NCI-H1694 (cell line): ENCODE results near the gene GJB6.

Experiments used
- DNase-seq: peaks from one replicate; lab custom pipeline; 2025; lab: John Stamatoyannopoulos, UW

GJB6 gene

DNA sequence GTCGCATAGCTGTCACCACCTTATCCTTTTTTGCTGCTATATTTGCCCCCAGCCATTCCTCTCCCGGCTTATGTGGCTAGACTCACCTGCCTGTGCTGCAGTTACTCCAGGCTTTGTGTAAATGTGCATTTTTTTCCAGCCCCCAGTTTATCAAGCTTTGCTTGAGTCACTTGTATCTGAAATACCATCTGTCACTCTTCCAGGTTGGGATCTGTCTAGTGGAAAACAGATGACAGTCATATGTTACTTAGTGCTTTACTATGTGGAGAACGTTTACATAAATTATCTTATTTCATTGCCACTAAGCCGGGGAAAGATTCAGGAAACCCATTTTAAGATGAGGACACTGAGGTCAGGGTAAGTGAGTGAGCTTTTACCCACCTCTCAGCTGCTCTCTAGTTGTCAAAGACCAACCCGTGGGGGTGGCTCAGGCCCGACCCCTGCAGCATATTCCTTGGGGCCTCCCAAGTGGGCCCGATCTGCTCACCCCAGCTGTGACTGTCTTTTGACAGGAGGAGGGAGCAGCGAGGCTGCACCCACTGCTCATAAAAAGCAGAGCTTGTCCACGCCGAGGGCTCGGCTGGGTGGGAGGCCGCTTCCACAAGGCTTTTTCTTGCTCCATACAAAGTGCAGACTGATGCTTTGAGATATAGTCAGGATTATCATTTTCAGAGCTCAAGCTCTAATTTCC, 46.6 kb downstream of the GJB6 start:
- peak; percentile 22 for DNase-seq

DNA sequence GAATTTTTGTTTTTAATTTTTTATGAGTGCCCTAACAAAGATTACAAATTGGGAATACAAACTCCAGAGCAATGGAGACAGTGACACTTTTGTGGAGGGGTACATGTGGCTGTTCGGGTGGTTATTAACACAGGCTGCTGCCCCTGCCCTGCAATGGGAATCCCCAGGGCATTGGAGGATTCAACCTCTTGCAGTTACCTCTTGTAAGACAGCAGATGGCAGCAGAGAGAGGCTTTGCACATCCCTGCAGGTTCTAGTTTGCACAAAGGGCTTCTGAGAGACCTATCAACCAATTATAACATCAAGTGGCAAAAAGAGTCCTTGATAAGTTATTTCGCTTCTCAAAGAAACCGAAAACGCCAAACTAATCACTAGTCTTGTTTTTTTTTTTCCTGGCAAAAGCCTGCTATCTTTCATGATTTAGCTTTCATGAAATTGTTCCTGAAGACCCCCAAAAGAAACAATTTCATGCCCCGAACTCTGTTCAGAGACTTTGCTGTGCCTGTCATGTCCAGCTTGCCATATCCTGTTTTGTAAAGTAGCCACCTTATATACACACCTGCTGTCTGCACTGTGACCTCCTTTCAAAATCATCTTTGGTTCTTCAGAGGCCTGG, 49.8 kb downstream of the GJB6 start:
- DNase-seq = peak; percentile 55

DNA sequence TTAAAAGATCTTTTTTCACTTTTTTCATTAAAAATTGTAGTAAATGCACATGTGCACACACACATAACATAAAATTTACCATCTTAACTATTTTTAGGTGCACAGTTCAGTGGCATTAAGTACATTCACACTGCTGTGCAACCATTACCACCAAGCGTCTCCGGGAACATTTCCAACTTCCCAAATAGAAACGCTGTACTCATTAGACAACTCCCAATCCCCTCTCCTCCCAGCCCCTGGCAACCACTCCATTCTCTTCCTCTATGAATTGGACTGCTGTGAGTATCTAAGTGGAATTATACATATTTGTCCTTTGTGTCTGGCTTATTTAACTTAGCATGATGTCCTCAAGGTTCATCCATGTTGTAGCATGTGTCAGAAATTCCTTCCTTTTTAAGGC, 50.9 kb downstream of the GJB6 start:
- DNase-seq = no peak

GRCh38 chr13:20178156-20178555, 54.0 kb downstream of the GJB6 start:
- DNase-seq = no peak

GRCh38 chr13:20177049-20177831, 54.9 kb downstream of the GJB6 start:
- DNase-seq = no peak

GRCh38 chr13:20175907-20176652, 56.0 kb downstream of the GJB6 start:
- no peak for DNase-seq

GRCh38 chr13:20175406-20175794, 56.7 kb downstream of the GJB6 start:
- DNase-seq = no peak

DNA sequence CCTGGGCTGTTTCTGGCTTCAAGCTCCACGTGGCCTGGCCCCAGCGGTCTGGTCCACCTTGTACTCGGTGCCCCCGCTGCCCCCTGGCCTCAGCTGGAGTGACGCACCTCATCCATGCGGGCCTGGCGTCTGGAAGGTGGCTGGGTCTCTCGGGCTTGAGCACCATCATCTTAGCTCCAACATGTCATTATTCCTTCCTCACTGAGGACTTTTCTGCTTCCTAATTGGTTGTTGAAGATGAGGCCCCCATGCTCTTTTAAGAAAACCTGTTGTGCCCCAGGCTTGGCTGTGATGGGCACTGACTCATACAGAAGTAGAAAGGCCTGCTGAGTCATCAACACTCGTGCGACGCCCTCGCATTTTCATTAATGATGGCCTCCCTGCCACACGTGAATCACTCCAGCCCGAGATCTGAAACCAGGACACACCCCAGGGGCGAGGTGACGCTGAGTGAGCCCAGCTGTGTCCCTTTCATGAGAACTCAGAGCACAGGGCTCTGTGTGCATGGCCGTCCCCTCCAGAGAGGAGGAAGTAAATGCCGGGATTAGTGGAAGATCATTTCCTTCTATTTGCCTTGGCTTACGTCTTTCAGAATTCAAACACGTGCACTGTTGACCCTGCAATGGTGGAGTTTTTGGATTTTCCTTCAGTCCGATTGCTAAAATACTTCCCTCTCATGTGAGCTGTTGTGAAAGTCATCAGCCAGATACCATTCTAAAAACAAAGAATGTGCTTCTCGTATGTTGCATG, 57.3 kb downstream of the GJB6 start:
- no peak for DNase-seq

GRCh38 chr13:20173116-20173746, 58.9 kb downstream of the GJB6 start:
- no peak for DNase-seq
